Measurements from ENCODE around the gene LRSAM1.
A peak's percentile ranks its signal among the peaks of the same experiment; 100 is the strongest.

LRSAM1 gene

GRCh38 chr9:127514468-127514867 is 63.2 kb downstream of the LRSAM1 start:
- no peak overlapping the region for H3K27ac Mint-ChIP-seq
- no peaks in the 10 kb centered on the region for H3K36me3 Mint-ChIP-seq (ENCODE audit: insufficient read depth)
- ATAC-seq (replicated peaks) = no peak

GRCh38 chr9:127516835-127517607 is 65.7 kb downstream of the LRSAM1 start:
- ATAC-seq (replicated peaks) (no peak), DNase-seq (no peak)
- Mint-ChIP-seq H3K9me3 (no peaks in the 10 kb centered on the region), H3K27ac (peak overlapping the region in 1 of 2 donors; percentile 89), H3K4me3 (no peak overlapping the region), H3K36me3 (ENCODE audit: insufficient read depth) (peaks cover 4% of the 10 kb centered on the region), H3K27me3 (no peaks in the 10 kb centered on the region), H3K4me1 (ENCODE audit: low read depth in 2 of 2) (peaks cover 0 to 5% of the 10 kb centered on the region in 2 donors)

More at GRCh38 chr9:127514468-127514867, 63.2 kb downstream of the LRSAM1 start:
- Mint-ChIP-seq H3K27me3 (no peaks in the 10 kb centered on the region), H3K9me3 (no peaks in the 10 kb centered on the region), H3K4me3 (no peak overlapping the region), H3K4me1 (ENCODE audit: low read depth in 2 of 2) (peaks cover 0 to 4% of the 10 kb centered on the region in 2 donors)
- DNase-seq = no peak

- DNase-seq (no peak), ATAC-seq (replicated peaks) (no peak)
- Mint-ChIP-seq H3K4me1 (ENCODE audit: low read depth in 2 of 2) (peaks cover 0 to 5% of the 10 kb centered on the region in 2 donors), H3K9me3 (no peaks in the 10 kb centered on the region), H3K4me3 (no peak overlapping the region), H3K27me3 (no peaks in the 10 kb centered on the region), H3K36me3 (ENCODE audit: insufficient read depth) (peaks cover 4% of the 10 kb centered on the region), H3K27ac (peak overlapping the region; percentile 25 to 89)
These were observed 66.3 kb downstream of the LRSAM1 start for GRCh38 chr9:127517620-127518019.

GRCh38 chr9:127518091-127518856 is 67.0 kb downstream of the LRSAM1 start:
- Mint-ChIP-seq H3K27ac (peak overlapping the region; percentile 25 to 89), H3K36me3 (ENCODE audit: insufficient read depth) (peaks cover 4% of the 10 kb centered on the region), H3K9me3 (no peaks in the 10 kb centered on the region), H3K4me3 (no peak overlapping the region), H3K27me3 (no peaks in the 10 kb centered on the region), H3K4me1 (ENCODE audit: low read depth in 2 of 2) (peaks cover 0 to 5% of the 10 kb centered on the region in 2 donors)
- ATAC-seq (replicated peaks) (no peak), DNase-seq (no peak)

GRCh38 chr9:127519301-127520166 is 68.2 kb downstream of the LRSAM1 start:
- DNase-seq (peak in 2 of 3 experiments; percentile 15 to 24), ATAC-seq (replicated peaks) (peak; percentile 93)
- H3K9me3 Mint-ChIP-seq = no peaks in the 10 kb centered on the region
- peaks cover 4% of the 10 kb centered on the region for H3K36me3 Mint-ChIP-seq (ENCODE audit: insufficient read depth)
- H3K27ac Mint-ChIP-seq = peak overlapping the region in 1 of 2 donors; percentile 41
- H3K4me3 Mint-ChIP-seq = no peak overlapping the region
- peaks cover 0 to 5% of the 10 kb centered on the region in 2 donors for H3K4me1 Mint-ChIP-seq (ENCODE audit: low read depth in 2 of 2)
- H3K27me3 Mint-ChIP-seq = no peaks in the 10 kb centered on the region

- DNase-seq (no peak), ATAC-seq (replicated peaks) (no peak)
- H3K9me3 Mint-ChIP-seq = peaks cover 0 to 7% of the 10 kb centered on the region in 2 donors
- H3K4me3 Mint-ChIP-seq = no peak overlapping the region
- H3K27ac Mint-ChIP-seq = no peak overlapping the region
- peaks cover 0 to 5% of the 10 kb centered on the region in 2 donors for H3K4me1 Mint-ChIP-seq (ENCODE audit: low read depth in 2 of 2)
- peaks cover 4% of the 10 kb centered on the region for H3K36me3 Mint-ChIP-seq (ENCODE audit: insufficient read depth)
- H3K27me3 Mint-ChIP-seq = no peaks in the 10 kb centered on the region
These were observed 69.9 kb downstream of the LRSAM1 start for GRCh38 chr9:127520941-127521918.

- Mint-ChIP-seq H3K27ac (no peak overlapping the region), H3K27me3 (no peaks in the 10 kb centered on the region), H3K9me3 (peaks cover 0 to 7% of the 10 kb centered on the region in 2 donors), H3K4me3 (no peak overlapping the region), H3K4me1 (ENCODE audit: low read depth in 2 of 2) (peaks cover 0 to 5% of the 10 kb centered on the region in 2 donors), H3K36me3 (ENCODE audit: insufficient read depth) (peaks cover 4% of the 10 kb centered on the region)
- ATAC-seq (replicated peaks) (no peak), DNase-seq (no peak)
These were observed 70.6 kb downstream of the LRSAM1 start for GRCh38 chr9:127521919-127522304.

GRCh38 chr9:127522727-127523126 is 71.4 kb downstream of the LRSAM1 start:
- ATAC-seq (replicated peaks) = no peak
- peaks cover 0 to 7% of the 10 kb centered on the region in 2 donors for H3K9me3 Mint-ChIP-seq
- peaks cover 4% of the 10 kb centered on the region for H3K36me3 Mint-ChIP-seq (ENCODE audit: insufficient read depth)

GRCh38 chr9:127523312-127523851 is 72.1 kb downstream of the LRSAM1 start:
- Mint-ChIP-seq H3K9me3 (peaks cover 0 to 7% of the 10 kb centered on the region in 2 donors), H3K27me3 (no peaks in the 10 kb centered on the region), H3K4me1 (ENCODE audit: low read depth in 2 of 2) (peaks cover 0 to 5% of the 10 kb centered on the region in 2 donors), H3K36me3 (ENCODE audit: insufficient read depth) (peaks cover 4% of the 10 kb centered on the region), H3K4me3 (no peak overlapping the region), H3K27ac (no peak overlapping the region)
- no peak for ATAC-seq (replicated peaks)
- no peak for DNase-seq

More at GRCh38 chr9:127522727-127523126, 71.4 kb downstream of the LRSAM1 start:
- Mint-ChIP-seq H3K27ac (no peak overlapping the region), H3K4me3 (no peak overlapping the region), H3K4me1 (ENCODE audit: low read depth in 2 of 2) (peaks cover 0 to 5% of the 10 kb centered on the region in 2 donors), H3K27me3 (no peaks in the 10 kb centered on the region)
- DNase-seq = no peak

- ATAC-seq (replicated peaks) (no peak), DNase-seq (no peak)
- H3K27ac Mint-ChIP-seq = no peak overlapping the region
- peaks cover 0 to 7% of the 10 kb centered on the region in 2 donors for H3K9me3 Mint-ChIP-seq
- no peaks in the 10 kb centered on the region for H3K27me3 Mint-ChIP-seq
- H3K4me1 Mint-ChIP-seq (ENCODE audit: low read depth in 2 of 2) = peaks cover 0 to 2% of the 10 kb centered on the region in 2 donors
- H3K36me3 Mint-ChIP-seq (ENCODE audit: insufficient read depth) = peaks cover 4% of the 10 kb centered on the region
- no peak overlapping the region for H3K4me3 Mint-ChIP-seq
These were observed 73.1 kb downstream of the LRSAM1 start for GRCh38 chr9:127524373-127524772.

- Mint-ChIP-seq H3K9me3 (peaks cover 0 to 7% of the 10 kb centered on the region in 2 donors), H3K4me3 (no peak overlapping the region), H3K27me3 (no peaks in the 10 kb centered on the region), H3K36me3 (ENCODE audit: insufficient read depth) (peaks cover 8% of the 10 kb centered on the region), H3K4me1 (ENCODE audit: low read depth in 2 of 2) (no peaks in the 10 kb centered on the region), H3K27ac (peak overlapping the region in 1 of 2 donors; percentile 51)
- ATAC-seq (replicated peaks) (peak; percentile 35), DNase-seq (peak in 1 of 3 experiments; percentile 17)
These were observed 74.3 kb downstream of the LRSAM1 start for GRCh38 chr9:127525401-127526188.

All from effector memory CD8-positive, alpha-beta T cell (primary cell).